GM12875 (cell line): ENCODE results near the gene TAS1R1.

Source experiments
- H3K4me3 ChIP-seq: one replicate; pipeline ENCODE4 v1.5.1; 2011; ENCODE audit warnings: low read depth, low read length, control low read depth
- TF ChIP-seq, protein P1 (sequence below): IDR thresholded peaks from 2 replicates; pipeline ENCODE4 v1.5.1; 2011; ENCODE audit warnings: low read depth, mild to moderate bottlenecking, control low read depth, inconsistent platforms, low read length, moderate library complexity, borderline replicate concordance; ENCODE audit not compliant: insufficient read depth

TAS1R1 gene

DNA sequence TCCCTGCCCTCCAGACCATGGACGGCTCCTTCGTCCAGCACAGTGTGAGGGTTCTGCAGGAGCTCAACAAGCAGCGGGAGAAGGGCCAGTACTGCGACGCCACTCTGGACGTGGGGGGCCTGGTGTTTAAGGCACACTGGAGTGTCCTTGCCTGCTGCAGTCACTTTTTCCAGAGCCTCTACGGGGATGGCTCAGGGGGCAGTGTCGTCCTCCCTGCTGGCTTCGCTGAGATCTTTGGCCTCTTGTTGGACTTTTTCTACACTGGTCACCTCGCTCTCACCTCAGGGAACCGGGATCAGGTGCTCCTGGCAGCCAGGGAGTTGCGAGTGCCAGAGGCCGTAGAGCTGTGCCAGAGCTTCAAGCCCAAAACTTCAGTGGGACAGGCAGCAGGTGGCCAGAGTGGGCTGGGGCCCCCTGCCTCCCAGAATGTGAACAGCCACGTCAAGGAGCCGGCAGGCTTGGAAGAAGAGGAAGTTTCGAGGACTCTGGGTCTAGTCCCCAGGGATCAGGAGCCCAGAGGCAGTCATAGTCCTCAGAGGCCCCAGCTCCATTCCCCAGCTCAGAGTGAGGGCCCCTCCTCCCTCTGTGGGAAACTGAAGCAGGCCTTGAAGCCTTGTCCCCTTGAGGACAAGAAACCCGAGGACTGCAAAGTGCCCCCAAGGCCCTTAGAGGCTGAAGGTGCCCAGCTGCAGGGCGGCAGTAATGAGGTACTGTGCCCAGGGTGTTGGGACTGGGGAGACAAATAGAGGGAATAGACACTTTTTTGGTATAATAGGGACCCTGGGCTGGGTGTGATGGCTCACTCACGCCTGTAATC lies 25.7 kb downstream of the TAS1R1 start:
- TF ChIP-seq, protein P1, sequence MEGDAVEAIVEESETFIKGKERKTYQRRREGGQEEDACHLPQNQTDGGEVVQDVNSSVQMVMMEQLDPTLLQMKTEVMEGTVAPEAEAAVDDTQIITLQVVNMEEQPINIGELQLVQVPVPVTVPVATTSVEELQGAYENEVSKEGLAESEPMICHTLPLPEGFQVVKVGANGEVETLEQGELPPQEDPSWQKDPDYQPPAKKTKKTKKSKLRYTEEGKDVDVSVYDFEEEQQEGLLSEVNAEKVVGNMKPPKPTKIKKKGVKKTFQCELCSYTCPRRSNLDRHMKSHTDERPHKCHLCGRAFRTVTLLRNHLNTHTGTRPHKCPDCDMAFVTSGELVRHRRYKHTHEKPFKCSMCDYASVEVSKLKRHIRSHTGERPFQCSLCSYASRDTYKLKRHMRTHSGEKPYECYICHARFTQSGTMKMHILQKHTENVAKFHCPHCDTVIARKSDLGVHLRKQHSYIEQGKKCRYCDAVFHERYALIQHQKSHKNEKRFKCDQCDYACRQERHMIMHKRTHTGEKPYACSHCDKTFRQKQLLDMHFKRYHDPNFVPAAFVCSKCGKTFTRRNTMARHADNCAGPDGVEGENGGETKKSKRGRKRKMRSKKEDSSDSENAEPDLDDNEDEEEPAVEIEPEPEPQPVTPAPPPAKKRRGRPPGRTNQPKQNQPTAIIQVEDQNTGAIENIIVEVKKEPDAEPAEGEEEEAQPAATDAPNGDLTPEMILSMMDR, result 0 out of 2 replicates have a peak, but pooled peaks have one; percentile 7
- H3K4me3 ChIP-seq, result peak overlapping the region; percentile 96

DNA sequence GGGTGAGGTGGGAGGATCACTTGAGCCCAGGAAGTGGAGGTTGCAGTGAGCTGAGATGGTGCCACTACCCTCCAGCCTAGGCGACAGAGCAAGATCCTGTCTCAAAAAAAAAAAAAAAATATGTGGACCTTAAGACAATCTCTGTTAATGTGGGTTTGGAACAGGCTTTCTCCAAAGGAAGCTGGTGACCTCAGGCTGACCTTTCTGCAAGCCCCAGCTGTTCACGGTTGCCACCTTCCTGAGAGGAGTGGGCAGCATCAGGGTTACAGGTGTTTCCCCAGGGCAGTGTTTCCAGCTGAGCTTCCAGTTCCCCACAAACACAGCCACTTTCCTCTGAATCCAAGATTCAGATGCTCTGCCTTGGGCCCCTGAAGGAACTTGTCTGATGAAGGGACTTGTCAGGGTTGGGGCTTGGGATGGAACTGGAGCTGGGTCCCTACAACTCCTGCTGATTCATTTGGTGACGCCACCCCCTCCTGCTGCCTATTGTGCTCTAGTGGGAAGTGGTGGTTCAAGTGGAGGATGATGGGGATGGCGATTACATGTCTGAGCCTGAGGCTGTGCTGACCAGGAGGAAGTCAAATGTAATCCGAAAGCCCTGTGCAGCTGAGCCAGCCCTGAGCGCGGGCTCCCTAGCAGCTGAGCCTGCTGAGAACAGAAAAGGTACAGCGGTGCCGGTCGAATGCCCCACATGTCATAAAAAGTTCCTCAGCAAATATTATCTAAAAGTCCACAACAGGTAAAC lies 26.6 kb downstream of the TAS1R1 start:
- TF ChIP-seq, protein P1, result no peak
- H3K4me3 ChIP-seq, result no peak overlapping the region

DNA sequence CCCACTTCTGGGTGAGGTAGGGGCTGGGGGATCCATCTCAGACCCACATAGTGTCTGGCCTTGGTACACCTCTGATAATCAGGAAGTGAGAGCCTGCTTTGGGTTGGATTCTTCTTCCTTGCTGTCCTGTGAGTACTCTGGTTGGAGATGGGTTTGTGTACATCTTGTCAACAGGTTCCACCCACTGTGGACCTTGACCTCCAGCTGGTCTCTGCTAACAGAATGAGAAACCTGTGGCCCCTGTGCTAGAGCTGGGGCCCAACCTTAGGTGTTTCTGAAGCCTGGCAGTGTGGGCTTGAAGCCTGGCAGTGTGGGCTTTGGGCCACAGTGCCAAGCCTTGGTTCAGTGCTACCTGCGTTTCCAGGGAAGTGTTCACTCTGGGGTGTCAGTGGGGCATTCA lies 27.3 kb downstream of the TAS1R1 start:
- H3K4me3 ChIP-seq, result no peak overlapping the region
- TF ChIP-seq, protein P1, result no peak

DNA sequence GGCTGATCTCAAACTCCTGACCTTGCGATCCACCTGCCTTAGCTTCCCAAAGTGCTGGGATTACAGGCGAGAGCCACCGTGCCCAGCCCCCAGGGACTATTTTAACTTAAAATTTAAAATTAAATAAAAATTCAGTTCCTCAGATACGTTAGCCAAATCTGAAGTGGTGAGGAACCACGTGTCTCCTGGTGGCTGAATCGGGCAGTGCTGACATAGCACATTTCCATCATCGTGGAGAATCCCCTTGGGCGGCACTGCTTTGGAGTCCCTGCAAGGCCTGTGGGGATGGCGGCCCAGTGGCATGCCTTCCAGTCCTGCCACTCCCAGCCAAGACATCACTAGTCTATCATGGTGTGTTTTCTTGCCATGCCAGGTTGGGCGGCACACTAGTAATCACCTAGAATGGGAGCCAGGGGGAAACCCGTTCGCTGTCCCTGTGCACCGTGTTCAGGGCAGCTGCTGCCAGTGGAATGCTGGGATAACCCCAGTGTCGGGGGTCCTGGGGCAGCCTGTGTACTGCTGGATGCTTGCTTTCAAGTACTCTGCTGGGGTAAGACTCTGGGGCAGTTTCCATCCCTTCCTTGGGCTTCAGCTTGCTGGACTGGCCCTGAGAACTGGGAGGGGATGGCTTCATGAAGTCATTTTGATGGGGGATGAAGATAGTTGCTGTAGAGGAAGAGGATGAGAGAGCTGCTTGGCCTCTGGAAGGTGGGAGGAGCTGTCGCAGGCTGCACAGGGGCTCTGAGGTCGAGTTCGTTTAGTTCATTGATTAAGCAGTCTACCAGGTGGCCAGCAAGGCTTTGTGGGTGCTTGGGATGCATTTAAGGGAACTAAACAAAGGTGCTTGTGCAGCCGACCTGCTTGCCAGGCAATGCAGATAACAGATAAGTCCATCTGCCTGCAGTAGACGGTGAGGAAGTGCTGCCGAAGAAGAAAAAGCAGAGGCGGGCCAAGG lies 29.3 kb downstream of the TAS1R1 start:
- TF ChIP-seq, protein P1, result 0 out of 2 replicates have a peak, but pooled peaks have one; percentile 4
- H3K4me3 ChIP-seq, result no peak overlapping the region

DNA sequence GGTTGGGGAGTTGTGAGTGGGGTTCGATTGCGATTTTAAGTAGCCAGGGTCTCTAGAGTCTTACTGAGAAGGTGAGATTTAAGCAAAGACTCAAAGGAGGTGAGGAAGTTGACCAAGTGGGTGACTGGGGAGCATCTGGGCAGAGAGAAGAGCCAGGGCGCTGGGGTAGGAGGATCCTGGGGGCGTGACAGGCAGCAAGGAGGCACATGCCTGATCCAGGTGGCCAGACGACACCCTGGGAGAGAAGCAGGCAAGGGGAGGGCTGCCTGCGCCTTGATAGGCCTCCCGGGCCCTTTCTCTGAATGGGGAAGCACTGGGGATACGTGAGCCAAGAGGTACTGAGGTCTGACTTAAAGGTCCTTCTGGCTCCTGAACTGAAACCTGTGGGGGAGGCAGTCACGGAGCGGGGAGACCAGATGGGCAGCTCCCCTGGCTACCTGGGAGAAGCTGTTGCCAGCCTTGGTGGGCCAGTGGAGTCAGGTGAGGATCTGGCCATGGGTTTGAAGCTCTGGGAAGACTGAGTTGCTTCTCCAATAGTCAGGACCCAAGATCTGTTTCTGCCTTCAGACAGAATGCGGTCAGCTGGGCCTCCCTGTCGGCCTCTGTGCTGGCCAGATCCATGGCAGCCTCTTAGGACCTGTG lies 30.1 kb downstream of the TAS1R1 start:
- TF ChIP-seq, protein P1, result no peak
- H3K4me3 ChIP-seq, result no peak overlapping the region

DNA sequence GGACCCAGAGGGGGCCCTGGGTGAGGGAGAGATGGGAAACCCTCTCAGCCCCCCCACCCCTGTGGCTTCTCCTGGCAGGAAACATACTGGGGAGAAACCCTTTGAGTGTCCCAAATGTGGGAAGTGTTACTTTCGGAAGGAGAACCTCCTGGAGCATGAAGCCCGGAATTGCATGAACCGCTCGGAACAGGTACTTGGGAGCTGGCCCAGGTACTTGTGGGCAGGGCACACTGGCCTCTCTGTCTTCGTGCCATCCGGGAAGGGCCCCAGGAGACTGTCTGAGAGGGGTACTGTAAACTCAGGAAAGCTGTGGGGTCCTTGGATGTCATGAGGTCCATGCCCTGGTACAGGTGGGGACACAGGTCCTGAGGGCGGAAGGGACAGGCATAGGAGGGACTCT lies 30.7 kb downstream of the TAS1R1 start:
- TF ChIP-seq, protein P1, result no peak
- no peak overlapping the region for H3K4me3 ChIP-seq
